ENCODE measurements around the gene MERTK.

MERTK gene

GRCh38 chr2:111923276-111923804 is 24.9 kb downstream of the MERTK start:
- TF ChIP-seq CTCF (IDR thresholded peaks at IDR 0.05): no peak
- intact Hi-C loops (cut with DNase I; ENCODE audit: low total_unique reads): no loop called here

GRCh38 chr2:111924617-111925107 is 26.3 kb downstream of the MERTK start:
- Histone ChIP-seq H3K36me3 (peaks cover 9 to 31% (median 13%) of the 10 kb centered on the region in 3 donors), H3K9me3 (no peaks in the 10 kb centered on the region), H3K27me3 (no peaks in the 10 kb centered on the region), H3K4me1 (peaks cover 0 to 29% (median 5%) of the 10 kb centered on the region in 4 donors), H3K4me3 (no peak overlapping the region), H3K27ac (no peak overlapping the region)
- intact Hi-C loops (cut with DNase I; ENCODE audit: low total_unique reads): no loop called here
- no peak for DNase-seq
- TF ChIP-seq CTCF (IDR thresholded peaks at IDR 0.05): no peak

More at GRCh38 chr2:111923276-111923804, 24.9 kb downstream of the MERTK start:
- H3K27me3 ChIP-seq: no peaks in the 10 kb centered on the region
- H3K9me3 ChIP-seq: no peaks in the 10 kb centered on the region
- DNase-seq: no peak
- H3K27ac ChIP-seq: no peak overlapping the region
- no peak overlapping the region for H3K4me3 ChIP-seq
- H3K4me1 ChIP-seq: peaks cover 0 to 38% (median 7%) of the 10 kb centered on the region in 4 donors
- peaks cover 0 to 22% (median 5%) of the 10 kb centered on the region in 3 donors for H3K36me3 ChIP-seq

GRCh38 chr2:111927723-111928122 is 29.3 kb downstream of the MERTK start:
- no peak overlapping the region for H3K4me3 ChIP-seq
- H3K27ac ChIP-seq: no peak overlapping the region
- H3K9me3 ChIP-seq: no peaks in the 10 kb centered on the region
- no peak for TF ChIP-seq CTCF (IDR thresholded peaks at IDR 0.05)
- no peaks in the 10 kb centered on the region for H3K27me3 ChIP-seq
- peaks cover 0 to 16% (median 4%) of the 10 kb centered on the region in 4 donors for H3K4me1 ChIP-seq
- H3K36me3 ChIP-seq: peaks cover 17 to 44% (median 29%) of the 10 kb centered on the region in 3 donors
- DNase-seq: no peak
- intact Hi-C loops (cut with DNase I; ENCODE audit: low total_unique reads): no loop called here

GRCh38 chr2:111930409-111930808 is 32.0 kb downstream of the MERTK start:
- DNase-seq: no peak
- Histone ChIP-seq H3K9me3 (no peaks in the 10 kb centered on the region), H3K27me3 (no peaks in the 10 kb centered on the region), H3K4me3 (no peak overlapping the region), H3K27ac (no peak overlapping the region), H3K4me1 (peaks cover 0 to 16% (median 4%) of the 10 kb centered on the region in 4 donors), H3K36me3 (peaks cover 17 to 36% (median 24%) of the 10 kb centered on the region in 3 donors)
- TF ChIP-seq CTCF (IDR thresholded peaks at IDR 0.05): no peak
- intact Hi-C loops (cut with DNase I; ENCODE audit: low total_unique reads): no loop called here

- intact Hi-C loops (cut with DNase I; ENCODE audit: low total_unique reads): no loop called here
- Histone ChIP-seq H3K4me1 (peaks cover 0 to 16% (median 4%) of the 10 kb centered on the region in 4 donors), H3K36me3 (peaks cover 17 to 36% (median 24%) of the 10 kb centered on the region in 3 donors), H3K4me3 (no peak overlapping the region), H3K9me3 (no peaks in the 10 kb centered on the region), H3K27ac (no peak overlapping the region), H3K27me3 (no peaks in the 10 kb centered on the region)
- DNase-seq: no peak
- no peak for TF ChIP-seq CTCF (IDR thresholded peaks at IDR 0.05)
Observed at GRCh38 chr2:111930875-111931274, 32.5 kb downstream of the MERTK start.

Measured in tibial artery (tissue), 4 donors.